Liver (tissue), 9 donors: ENCODE results near the gene BACE1-AS. TPM values are rescaled to one million over a fixed set of nuclear protein-coding genes. Genes with fewer than 3 reads are reported as not detected.

Experiments
- DNase-seq: peaks from one replicate; pipeline ENCODE4 v3.0.0-alpha.2; 2017; ENCODE audit warnings: low spot score
- H3K27ac ChIP-seq, 2 donors: one replicate each; pipeline ENCODE4 v1.7.0; 2013; ENCODE audit warnings: inconsistent platforms in 2 of 2, low read length in 2 of 2, control low read depth in 1 of 2, low read depth in 1 of 2, mild to moderate bottlenecking in 1 of 2
- H3K27me3 ChIP-seq, 4 donors: one replicate each; pipeline versions ENCODE4 v1.6.1 to v1.7.0; 2013; ENCODE audit warnings: low read length in 3 of 4, inconsistent platforms in 1 of 4, mild to moderate bottlenecking in 1 of 4, moderate library complexity in 1 of 4; ENCODE audit not compliant: control insufficient read depth in 4 of 4, insufficient read depth in 4 of 4
- H3K36me3 ChIP-seq, 4 donors: one replicate each; pipeline versions ENCODE4 v1.6.1 to v1.7.0; 2013; ENCODE audit warnings: low read length in 3 of 4, mild to moderate bottlenecking in 3 of 4, low read depth in 1 of 4, moderate library complexity in 1 of 4; ENCODE audit not compliant: control insufficient read depth in 4 of 4, insufficient read depth in 3 of 4
- H3K4me1 ChIP-seq, 4 donors: one replicate each; pipeline versions ENCODE4 v1.6.1 to v1.7.0; 2013; ENCODE audit warnings: low read length in 3 of 4, mild to moderate bottlenecking in 3 of 4, moderate library complexity in 1 of 4; ENCODE audit not compliant: control insufficient read depth in 4 of 4, insufficient read depth in 4 of 4
- H3K4me3 ChIP-seq, 3 donors: one replicate each; pipeline versions ENCODE4 v1.6.1 to v1.7.0; 2013; ENCODE audit warnings: low read length in 3 of 3, control low read depth in 1 of 3, low read depth in 1 of 3, mild to moderate bottlenecking in 1 of 3
- H3K9ac ChIP-seq, 2 donors: one replicate each; pipeline ENCODE4 v1.7.0; 2013; ENCODE audit warnings: low read length in 2 of 2, mild to moderate bottlenecking in 2 of 2, moderate library complexity in 2 of 2, control low read depth in 1 of 2, low read depth in 1 of 2
- H3K9me3 ChIP-seq, 4 donors: one replicate each; pipeline versions ENCODE4 v1.6.1 to v1.7.0; 2013; ENCODE audit warnings: low read length in 3 of 4; ENCODE audit not compliant: control insufficient read depth in 4 of 4
- FOXA1 ChIP-seq: IDR thresholded peaks from 2 replicates; pipeline ENCODE4 v1.6.1; 2016; ENCODE audit warnings: antibody characterized with exemption
- FOXA2 ChIP-seq: IDR thresholded peaks from 2 replicates; pipeline ENCODE4 v1.6.1; 2016; ENCODE audit warnings: antibody characterized with exemption
- GABPA ChIP-seq, 2 donors: IDR thresholded peaks in 1 of 2; conservative IDR thresholded peaks in 1 of 2; 2 replicates each; pipeline ENCODE4 v1.6.1; 2016; ENCODE audit warnings: antibody characterized with exemption in 2 of 2, mild to moderate bottlenecking in 1 of 2, moderate library complexity in 1 of 2
- HNF4A ChIP-seq, 2 donors: conservative IDR thresholded peaks; 2 replicates each; pipeline ENCODE4 v1.6.1; 2016; ENCODE audit warnings: antibody characterized with exemption in 2 of 2, mild to moderate bottlenecking in 2 of 2
- RAD21 ChIP-seq, 2 donors: IDR thresholded peaks; 2 replicates each; pipeline ENCODE4 v1.6.1; 2016; ENCODE audit warnings: antibody characterized with exemption in 2 of 2, mild to moderate bottlenecking in 2 of 2
- SP1 ChIP-seq: IDR thresholded peaks from 2 replicates; pipeline ENCODE4 v1.6.1; 2018; ENCODE audit warnings: antibody characterized with exemption, mild to moderate bottlenecking
- TAF1 ChIP-seq: conservative IDR thresholded peaks from 2 replicates; pipeline ENCODE4 v1.6.1; 2016; ENCODE audit warnings: antibody characterized with exemption, mild to moderate bottlenecking
- YY1 ChIP-seq: IDR thresholded peaks from 2 replicates; pipeline ENCODE4 v1.6.1; 2016; ENCODE audit warnings: antibody characterized with exemption, mild to moderate bottlenecking
- WGBS: extraction: QIAGEN DNeasy Blood & Tissue Kit; methylation state at CpG from one replicate; pipeline ENCODE4 v1.1.7; 2013; 5-methylcytosine and 5-hydroxymethylcytosine counted together
- polyA plus RNA-seq, 2 donors: library from polyadenylated mRNA; stranded (reverse) in 1 of 2; unstranded in 1 of 2; fragments of 200-250 nt in 1 of 2; fragments of >200 nt in 1 of 2; fragmentation: Nextera tagmentation in 1 of 2; extraction: Ambion mirVana in 1 of 2; gene quantifications; one replicate each; pipeline versions ENCODE4 v1.2.1 to v1.2.3, GENCODE V29; 2013 to 2015
- total RNA-seq, 2 donors: library from RNA; depleted of rRNA; stranded (reverse); fragments of >200 nt; gene quantifications; one replicate each; pipeline ENCODE4 v1.2.3, GENCODE V29; 2014
- TF ChIP-seq, protein P1 (sequence below): IDR thresholded peaks from 2 replicates; pipeline ENCODE4 v1.6.1; 2016; ENCODE audit warnings: antibody characterized with exemption
- TF ChIP-seq, protein P2 (sequence below): IDR thresholded peaks from 2 replicates; pipeline ENCODE4 v1.6.1; 2016; ENCODE audit warnings: antibody characterized with exemption, mild to moderate bottlenecking
- TF ChIP-seq, protein P3 (sequence below): IDR thresholded peaks from 2 replicates; pipeline ENCODE4 v1.6.1; 2016; ENCODE audit warnings: antibody characterized with exemption
- donor health status: healthy.
- donor health status: healthy.
- donor health status: healthy.
- donor health status: healthy.
- donor health status: healthy.

The BACE1-AS gene
- total and polyA plus RNA-seq, 4 donors, result 0.85 to 2.9 (median 1.6) TPM

GRCh38 chr11:117278347-117278746 lies 12.8 kb upstream of the BACE1-AS start:
- no peaks in the 10 kb centered on the region for H3K27me3 ChIP-seq
- 89% methylated on average over 2 of the region's 2 CpGs for WGBS
- H3K4me3 ChIP-seq, result no peak overlapping the region
- TF ChIP-seq RAD21 (IDR thresholded peaks at IDR 0.05) (no peak), SP1 (no peak), GABPA (IDR thresholded peaks at IDR 0.05 in 1 of 2, conservative IDR thresholded peaks at IDR 0.05 in 1 of 2) (no peak), TAF1 (no peak), HNF4A (conservative IDR thresholded peaks at IDR 0.05) (no peak), FOXA2 (no peak)
- TF ChIP-seq, protein P1, sequence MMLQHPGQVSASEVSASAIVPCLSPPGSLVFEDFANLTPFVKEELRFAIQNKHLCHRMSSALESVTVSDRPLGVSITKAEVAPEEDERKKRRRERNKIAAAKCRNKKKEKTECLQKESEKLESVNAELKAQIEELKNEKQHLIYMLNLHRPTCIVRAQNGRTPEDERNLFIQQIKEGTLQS, result no peak
- TF ChIP-seq, protein P2, sequence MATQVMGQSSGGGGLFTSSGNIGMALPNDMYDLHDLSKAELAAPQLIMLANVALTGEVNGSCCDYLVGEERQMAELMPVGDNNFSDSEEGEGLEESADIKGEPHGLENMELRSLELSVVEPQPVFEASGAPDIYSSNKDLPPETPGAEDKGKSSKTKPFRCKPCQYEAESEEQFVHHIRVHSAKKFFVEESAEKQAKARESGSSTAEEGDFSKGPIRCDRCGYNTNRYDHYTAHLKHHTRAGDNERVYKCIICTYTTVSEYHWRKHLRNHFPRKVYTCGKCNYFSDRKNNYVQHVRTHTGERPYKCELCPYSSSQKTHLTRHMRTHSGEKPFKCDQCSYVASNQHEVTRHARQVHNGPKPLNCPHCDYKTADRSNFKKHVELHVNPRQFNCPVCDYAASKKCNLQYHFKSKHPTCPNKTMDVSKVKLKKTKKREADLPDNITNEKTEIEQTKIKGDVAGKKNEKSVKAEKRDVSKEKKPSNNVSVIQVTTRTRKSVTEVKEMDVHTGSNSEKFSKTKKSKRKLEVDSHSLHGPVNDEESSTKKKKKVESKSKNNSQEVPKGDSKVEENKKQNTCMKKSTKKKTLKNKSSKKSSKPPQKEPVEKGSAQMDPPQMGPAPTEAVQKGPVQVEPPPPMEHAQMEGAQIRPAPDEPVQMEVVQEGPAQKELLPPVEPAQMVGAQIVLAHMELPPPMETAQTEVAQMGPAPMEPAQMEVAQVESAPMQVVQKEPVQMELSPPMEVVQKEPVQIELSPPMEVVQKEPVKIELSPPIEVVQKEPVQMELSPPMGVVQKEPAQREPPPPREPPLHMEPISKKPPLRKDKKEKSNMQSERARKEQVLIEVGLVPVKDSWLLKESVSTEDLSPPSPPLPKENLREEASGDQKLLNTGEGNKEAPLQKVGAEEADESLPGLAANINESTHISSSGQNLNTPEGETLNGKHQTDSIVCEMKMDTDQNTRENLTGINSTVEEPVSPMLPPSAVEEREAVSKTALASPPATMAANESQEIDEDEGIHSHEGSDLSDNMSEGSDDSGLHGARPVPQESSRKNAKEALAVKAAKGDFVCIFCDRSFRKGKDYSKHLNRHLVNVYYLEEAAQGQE, result no peak
- TF ChIP-seq, protein P3, sequence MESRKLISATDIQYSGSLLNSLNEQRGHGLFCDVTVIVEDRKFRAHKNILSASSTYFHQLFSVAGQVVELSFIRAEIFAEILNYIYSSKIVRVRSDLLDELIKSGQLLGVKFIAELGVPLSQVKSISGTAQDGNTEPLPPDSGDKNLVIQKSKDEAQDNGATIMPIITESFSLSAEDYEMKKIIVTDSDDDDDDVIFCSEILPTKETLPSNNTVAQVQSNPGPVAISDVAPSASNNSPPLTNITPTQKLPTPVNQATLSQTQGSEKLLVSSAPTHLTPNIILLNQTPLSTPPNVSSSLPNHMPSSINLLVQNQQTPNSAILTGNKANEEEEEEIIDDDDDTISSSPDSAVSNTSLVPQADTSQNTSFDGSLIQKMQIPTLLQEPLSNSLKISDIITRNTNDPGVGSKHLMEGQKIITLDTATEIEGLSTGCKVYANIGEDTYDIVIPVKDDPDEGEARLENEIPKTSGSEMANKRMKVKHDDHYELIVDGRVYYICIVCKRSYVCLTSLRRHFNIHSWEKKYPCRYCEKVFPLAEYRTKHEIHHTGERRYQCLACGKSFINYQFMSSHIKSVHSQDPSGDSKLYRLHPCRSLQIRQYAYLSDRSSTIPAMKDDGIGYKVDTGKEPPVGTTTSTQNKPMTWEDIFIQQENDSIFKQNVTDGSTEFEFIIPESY, result no peak
- no peak overlapping the region for H3K9ac ChIP-seq
- DNase-seq, result no peak
- H3K4me1 ChIP-seq, result no peaks in the 10 kb centered on the region
- no peaks in the 10 kb centered on the region for H3K9me3 ChIP-seq
- H3K36me3 ChIP-seq, result peaks cover 7 to 21% (median 10%) of the 10 kb centered on the region in 4 donors
- H3K27ac ChIP-seq, result no peak overlapping the region

- TF ChIP-seq, protein P3, result no peak
- TF ChIP-seq YY1 (no peak), FOXA1 (no peak)
Measured at GRCh38 chr11:117279711-117280376, 11.3 kb upstream of the BACE1-AS start.

More at GRCh38 chr11:117279711-117280376, 11.3 kb upstream of the BACE1-AS start:
- H3K9ac ChIP-seq, result no peak overlapping the region
- peaks cover 7 to 24% (median 12%) of the 10 kb centered on the region in 4 donors for H3K36me3 ChIP-seq
- H3K27ac ChIP-seq, result no peak overlapping the region
- no peaks in the 10 kb centered on the region for H3K9me3 ChIP-seq
- no peaks in the 10 kb centered on the region for H3K4me1 ChIP-seq
- 86% methylated on average over 4 of the region's 4 CpGs for WGBS
- H3K27me3 ChIP-seq, result no peaks in the 10 kb centered on the region
- no peak overlapping the region for H3K4me3 ChIP-seq
- DNase-seq, result no peak
